ENCODE measurements around the gene ADAM15.

- TF ChIP-seq, protein P1, sequence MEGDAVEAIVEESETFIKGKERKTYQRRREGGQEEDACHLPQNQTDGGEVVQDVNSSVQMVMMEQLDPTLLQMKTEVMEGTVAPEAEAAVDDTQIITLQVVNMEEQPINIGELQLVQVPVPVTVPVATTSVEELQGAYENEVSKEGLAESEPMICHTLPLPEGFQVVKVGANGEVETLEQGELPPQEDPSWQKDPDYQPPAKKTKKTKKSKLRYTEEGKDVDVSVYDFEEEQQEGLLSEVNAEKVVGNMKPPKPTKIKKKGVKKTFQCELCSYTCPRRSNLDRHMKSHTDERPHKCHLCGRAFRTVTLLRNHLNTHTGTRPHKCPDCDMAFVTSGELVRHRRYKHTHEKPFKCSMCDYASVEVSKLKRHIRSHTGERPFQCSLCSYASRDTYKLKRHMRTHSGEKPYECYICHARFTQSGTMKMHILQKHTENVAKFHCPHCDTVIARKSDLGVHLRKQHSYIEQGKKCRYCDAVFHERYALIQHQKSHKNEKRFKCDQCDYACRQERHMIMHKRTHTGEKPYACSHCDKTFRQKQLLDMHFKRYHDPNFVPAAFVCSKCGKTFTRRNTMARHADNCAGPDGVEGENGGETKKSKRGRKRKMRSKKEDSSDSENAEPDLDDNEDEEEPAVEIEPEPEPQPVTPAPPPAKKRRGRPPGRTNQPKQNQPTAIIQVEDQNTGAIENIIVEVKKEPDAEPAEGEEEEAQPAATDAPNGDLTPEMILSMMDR (IDR thresholded peaks at IDR 0.05) = no peak
- TF ChIP-seq POLR2A (IDR thresholded peaks at IDR 0.05) = no peak
These were observed 49.8 kb upstream of the ADAM15 start for GRCh38 chr1:155001425-155001674.
